H9 (cell line): Measurements from ENCODE around the gene SLTM. TPM values are rescaled to one million over a fixed set of nuclear protein-coding genes. Genes with fewer than 3 reads are reported as not detected.

Experiments used
- DNase-seq: peaks from one replicate; pipeline ENCODE4 v3.0.0-alpha.2; 2017
- H2AFZ ChIP-seq: one replicate; pipeline ENCODE4 v1.6.1; 2013; ENCODE audit warnings: mild to moderate bottlenecking, low read length, control low read depth, moderate library complexity
- H2AK5ac ChIP-seq: 2 replicates; pipeline ENCODE4 v1.6.1; 2013; ENCODE audit warnings: low read length, control low read depth, mixed read lengths; ENCODE audit not compliant: insufficient read length
- H2BK120ac ChIP-seq: one replicate; pipeline ENCODE4 v1.6.1; 2013; ENCODE audit warnings: low read depth, mild to moderate bottlenecking, low read length, control low read depth, inconsistent platforms; ENCODE audit not compliant: poor library complexity, severe bottlenecking
- H2BK12ac ChIP-seq: 2 replicates; pipeline ENCODE4 v1.6.1; 2013; ENCODE audit warnings: low read length, control low read depth, mixed read lengths, low read depth; ENCODE audit not compliant: insufficient read length
- H2BK15ac ChIP-seq: 2 replicates; pipeline ENCODE4 v1.6.1; 2013; ENCODE audit warnings: low read depth, low read length, control low read depth
- H2BK20ac ChIP-seq: one replicate; pipeline ENCODE4 v1.6.1; 2013; ENCODE audit warnings: low read depth, mild to moderate bottlenecking, low read length, control low read depth, inconsistent platforms; ENCODE audit not compliant: poor library complexity, severe bottlenecking
- H2BK5ac ChIP-seq: 2 replicates; pipeline ENCODE4 v1.6.1; 2013; ENCODE audit warnings: low read length, control low read depth, mixed read lengths; ENCODE audit not compliant: insufficient read length
- H3K14ac ChIP-seq: 2 replicates; pipeline ENCODE4 v1.6.1; 2013; ENCODE audit warnings: low read length, control low read depth; ENCODE audit not compliant: insufficient read depth
- H3K18ac ChIP-seq: 2 replicates; pipeline ENCODE4 v1.6.1; 2013; ENCODE audit warnings: low read depth, mild to moderate bottlenecking, mixed read lengths, low read length, control low read depth; ENCODE audit not compliant: insufficient read length
- H3K23ac ChIP-seq: 2 replicates; pipeline ENCODE4 v1.6.1; 2013; ENCODE audit warnings: low read length, control low read depth, mixed read lengths, low read depth; ENCODE audit not compliant: insufficient read length
- H3K23me2 ChIP-seq: 2 replicates; pipeline ENCODE4 v1.6.1; 2013; ENCODE audit warnings: low read depth, mild to moderate bottlenecking, mixed read lengths, low read length, control low read depth; ENCODE audit not compliant: insufficient read length, poor library complexity, severe bottlenecking
- H3K27ac ChIP-seq: 2 replicates; pipeline ENCODE4 v1.5.1; 2013; ENCODE audit warnings: low read length, control low read depth, mixed read lengths, low read depth; ENCODE audit not compliant: insufficient read length
- H3K27me3 ChIP-seq: 2 replicates; pipeline ENCODE4 v1.6.1; 2013; ENCODE audit warnings: low read length, control low read depth, inconsistent platforms; ENCODE audit not compliant: insufficient read depth
- H3K4ac ChIP-seq: 2 replicates; pipeline ENCODE4 v1.6.1; 2013; ENCODE audit warnings: low read depth, mild to moderate bottlenecking, control low read depth, inconsistent platforms, low read length, moderate library complexity
- H3K4me1 ChIP-seq: 2 replicates; pipeline ENCODE4 v1.6.1; 2013; ENCODE audit warnings: low read length, control low read depth, inconsistent platforms; ENCODE audit not compliant: insufficient read depth
- H3K4me2 ChIP-seq: 2 replicates; pipeline ENCODE4 v1.6.1; 2013; ENCODE audit warnings: low read length, control low read depth, mixed read lengths; ENCODE audit not compliant: insufficient read length, insufficient read depth
- H3K56ac ChIP-seq: 2 replicates; pipeline ENCODE4 v1.6.1; 2013; ENCODE audit warnings: low read depth, mild to moderate bottlenecking, mixed read lengths, low read length, control low read depth; ENCODE audit not compliant: insufficient read length
- H3K79me1 ChIP-seq: 2 replicates; pipeline ENCODE4 v1.6.1; 2013; ENCODE audit warnings: low read depth, mild to moderate bottlenecking, moderate library complexity, low read length, control low read depth, inconsistent platforms; ENCODE audit not compliant: insufficient read depth, poor library complexity, severe bottlenecking
- H3K79me2 ChIP-seq: 2 replicates; pipeline ENCODE4 v1.6.1; 2013; ENCODE audit warnings: low read length, control low read depth, inconsistent platforms; ENCODE audit not compliant: insufficient read depth
- H3K9ac ChIP-seq: 2 replicates; pipeline ENCODE4 v1.6.1; 2013; ENCODE audit warnings: low read length, control low read depth, mixed read lengths; ENCODE audit not compliant: insufficient read length; ENCODE audit errors: extremely low read depth
- H3K9me3 ChIP-seq: one replicate; pipeline ENCODE4 v1.6.1; 2013; ENCODE audit warnings: low read depth, low read length, inconsistent platforms; ENCODE audit not compliant: control insufficient read depth
- H3T11ph ChIP-seq: one replicate; pipeline ENCODE4 v1.6.1; 2013; ENCODE audit warnings: mild to moderate bottlenecking, low read length, control low read depth, inconsistent platforms
- H4K20me1 ChIP-seq: one replicate; pipeline ENCODE4 v1.6.1; 2013; ENCODE audit not compliant: control insufficient read depth, insufficient read length, insufficient read depth
- H4K5ac ChIP-seq: 2 replicates; pipeline ENCODE4 v1.6.1; 2013; ENCODE audit warnings: low read depth, mild to moderate bottlenecking, mixed read lengths, low read length, control low read depth; ENCODE audit not compliant: insufficient read length
- H4K8ac ChIP-seq: replicated peaks from 2 replicates; pipeline ENCODE4 v1.6.1; 2013; ENCODE audit warnings: low read length, control low read depth, mixed read lengths, low read depth; ENCODE audit not compliant: insufficient read length
- H4K91ac ChIP-seq: 2 replicates; pipeline ENCODE4 v1.6.1; 2013; ENCODE audit warnings: low read depth, mild to moderate bottlenecking, moderate library complexity, mixed read lengths, low read length, control low read depth; ENCODE audit not compliant: insufficient read length
- H3K27ac Mint-ChIP-seq, 3 experiments: 2 replicates in 2 of 3; 3 replicates in 1 of 3; pipeline ENCODE4 v1.8.0; 2020 to 2021; ENCODE audit warnings: mixed read lengths in 3 of 3, mild to moderate bottlenecking in 1 of 3, moderate library complexity in 1 of 3
- H3K27me3 Mint-ChIP-seq: 2 replicates; pipeline ENCODE4 v1.8.0; 2021; ENCODE audit warnings: low read depth, mild to moderate bottlenecking, moderate library complexity, mixed read lengths
- H3K36me3 Mint-ChIP-seq, 3 experiments: 2 replicates in 2 of 3; 3 replicates in 1 of 3; pipeline ENCODE4 v1.8.0; 2020 to 2021; ENCODE audit warnings: low read depth in 3 of 3, mixed read lengths in 3 of 3; ENCODE audit not compliant: insufficient read depth in 1 of 3
- H3K4me1 Mint-ChIP-seq, 2 experiments: 2 replicates each; pipeline ENCODE4 v1.8.0; 2020; ENCODE audit warnings: mixed read lengths in 2 of 2
- H3K4me3 Mint-ChIP-seq, 2 experiments: 2 replicates in 1 of 2; 3 replicates in 1 of 2; pipeline ENCODE4 v1.8.0; 2020 to 2021; ENCODE audit warnings: mild to moderate bottlenecking in 2 of 2, mixed read lengths in 2 of 2, moderate library complexity in 1 of 2
- H3K9me3 Mint-ChIP-seq, 2 experiments: 2 replicates in 1 of 2; 3 replicates in 1 of 2; pipeline ENCODE4 v1.8.0; 2020; ENCODE audit warnings: mild to moderate bottlenecking in 2 of 2, mixed read lengths in 2 of 2, moderate library complexity in 1 of 2
- WGBS: extraction: QIAGEN DNeasy Blood & Tissue Kit; methylation state at CpG from one replicate; pipeline ENCODE4 v1.1.7; 2013; ENCODE audit warnings: missing lambda C conversion rate, low lambda C conversion rate, mixed read lengths; ENCODE audit not compliant: insufficient read length; ENCODE audit errors: extremely low coverage; 5-methylcytosine and 5-hydroxymethylcytosine counted together
- total RNA-seq: library from RNA; stranded (reverse); gene quantifications from 2 replicates; pipeline ENCODE4 v1.2.1, GENCODE V29; 2021
- TF ChIP-seq, protein P1 (sequence below): fragments of 200-600 bp; sonication (generic); conservative IDR thresholded peaks from 3 replicates; pipeline ENCODE4 v1.8.0; 2021; ENCODE audit warnings: antibody characterized with exemption, mild to moderate bottlenecking

SLTM gene
- total RNA-seq, 1 experiment from 2014 or later, result 132 TPM

DNA sequence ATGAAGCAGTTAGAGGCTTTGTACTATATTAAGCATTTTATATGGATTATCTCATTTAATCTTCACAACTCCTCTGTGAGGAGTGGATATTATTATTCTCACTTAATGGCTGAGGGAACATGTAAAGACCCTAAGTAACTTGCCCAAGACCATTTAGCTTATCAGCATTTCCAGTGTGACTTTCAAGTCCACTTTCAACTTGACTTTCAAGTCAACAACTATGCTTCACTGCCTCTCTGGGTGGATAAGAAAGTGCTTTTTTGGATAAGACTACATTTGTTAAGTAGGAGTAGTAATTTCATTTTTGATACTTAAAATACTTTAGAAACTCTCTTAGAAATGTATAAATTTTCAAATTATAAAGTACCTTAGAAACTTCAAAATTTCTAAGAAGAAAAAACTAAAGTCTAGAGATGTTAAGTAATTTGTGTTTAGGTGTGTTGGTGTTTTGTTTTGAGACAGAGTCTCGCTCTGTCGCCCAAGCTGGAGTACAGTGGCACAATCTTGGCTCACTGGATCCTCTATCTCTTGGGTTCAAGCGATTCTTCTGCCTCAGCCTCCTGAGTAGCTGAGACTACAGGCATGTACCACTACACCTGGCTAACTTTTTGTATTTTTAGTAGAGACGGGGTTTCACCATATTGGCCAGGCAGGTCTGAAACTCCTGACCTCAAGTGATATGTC, 90.6 kb downstream of the SLTM start:
- no peak overlapping the region for H4K91ac ChIP-seq
- no peak overlapping the region for H3K4me3 Mint-ChIP-seq
- no peak overlapping the region for H2AFZ ChIP-seq
- TF ChIP-seq, protein P1, sequence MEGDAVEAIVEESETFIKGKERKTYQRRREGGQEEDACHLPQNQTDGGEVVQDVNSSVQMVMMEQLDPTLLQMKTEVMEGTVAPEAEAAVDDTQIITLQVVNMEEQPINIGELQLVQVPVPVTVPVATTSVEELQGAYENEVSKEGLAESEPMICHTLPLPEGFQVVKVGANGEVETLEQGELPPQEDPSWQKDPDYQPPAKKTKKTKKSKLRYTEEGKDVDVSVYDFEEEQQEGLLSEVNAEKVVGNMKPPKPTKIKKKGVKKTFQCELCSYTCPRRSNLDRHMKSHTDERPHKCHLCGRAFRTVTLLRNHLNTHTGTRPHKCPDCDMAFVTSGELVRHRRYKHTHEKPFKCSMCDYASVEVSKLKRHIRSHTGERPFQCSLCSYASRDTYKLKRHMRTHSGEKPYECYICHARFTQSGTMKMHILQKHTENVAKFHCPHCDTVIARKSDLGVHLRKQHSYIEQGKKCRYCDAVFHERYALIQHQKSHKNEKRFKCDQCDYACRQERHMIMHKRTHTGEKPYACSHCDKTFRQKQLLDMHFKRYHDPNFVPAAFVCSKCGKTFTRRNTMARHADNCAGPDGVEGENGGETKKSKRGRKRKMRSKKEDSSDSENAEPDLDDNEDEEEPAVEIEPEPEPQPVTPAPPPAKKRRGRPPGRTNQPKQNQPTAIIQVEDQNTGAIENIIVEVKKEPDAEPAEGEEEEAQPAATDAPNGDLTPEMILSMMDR, result no peak
- H3K4me1 Mint-ChIP-seq, result no peaks in the 10 kb centered on the region
- no peak overlapping the region for H3K4me2 ChIP-seq
- H3K79me2 ChIP-seq, result no peaks in the 10 kb centered on the region
- H2BK12ac ChIP-seq, result no peak overlapping the region
- no peak overlapping the region for H3K9ac ChIP-seq
- no CpG with 5 or more reads among the region's 4 CpGs for WGBS
- peaks cover 6 to 16% (median 14%) of the 10 kb centered on the region in 3 experiments for H3K36me3 Mint-ChIP-seq
- H3T11ph ChIP-seq, result no peak overlapping the region
- H3K4me1 ChIP-seq, result no peaks in the 10 kb centered on the region
- no peaks in the 10 kb centered on the region for H4K20me1 ChIP-seq
- no peaks in the 10 kb centered on the region for H3K27me3 ChIP-seq
- no peak overlapping the region for H3K18ac ChIP-seq
- H2AK5ac ChIP-seq, result no peak overlapping the region
- no peak overlapping the region for H4K8ac ChIP-seq
- no peak overlapping the region; a peak in 1 of 7 replicates for H3K27ac Mint-ChIP-seq
- H2BK120ac ChIP-seq, result no peak overlapping the region
- no peaks in the 10 kb centered on the region for H3K9me3 ChIP-seq
- no peak overlapping the region for H3K23ac ChIP-seq
- no peaks in the 10 kb centered on the region for H3K23me2 ChIP-seq
- no peak overlapping the region for H3K14ac ChIP-seq
- H4K5ac ChIP-seq, result no peak overlapping the region
- H3K27me3 Mint-ChIP-seq, result no peaks in the 10 kb centered on the region
- H3K56ac ChIP-seq, result no peak overlapping the region
- no peak overlapping the region for H3K4ac ChIP-seq
- no peak overlapping the region for H2BK15ac ChIP-seq
- H2BK20ac ChIP-seq, result no peak overlapping the region
- no peak overlapping the region for H2BK5ac ChIP-seq
- DNase-seq, result no peak
- no peaks in the 10 kb centered on the region for H3K79me1 ChIP-seq
- no peaks in the 10 kb centered on the region for H3K9me3 Mint-ChIP-seq
- H3K27ac ChIP-seq, result no peak overlapping the region
